Right lobe of liver (tissue), 4 donors: Measurements from ENCODE around the gene EFNA5.

Experiments
- POLR2A ChIP-seq: fragments of 450-650 bp; IDR thresholded peaks from one replicate; pipeline ENCODE4 v1.6.1; 2017; ENCODE audit warnings: antibody characterized with exemption, mild to moderate bottlenecking
- TF ChIP-seq, protein P1 (sequence below), 4 donors: fragments of 200-600 bp in 3 of 4; fragments of 450-650 bp in 1 of 4; IDR thresholded peaks; one replicate each; pipeline versions ENCODE4 v1.5.1 to v1.8.0; 2016 to 2022; ENCODE audit warnings: antibody characterized with exemption in 4 of 4, mild to moderate bottlenecking in 2 of 4
- donor health status: DM: no; HTN: no; CAD: no.
- donor health status: DM: no; HTN: no; CAD: no.
- donor health status: DM: no; HTN: yes; CAD: no.

DNA sequence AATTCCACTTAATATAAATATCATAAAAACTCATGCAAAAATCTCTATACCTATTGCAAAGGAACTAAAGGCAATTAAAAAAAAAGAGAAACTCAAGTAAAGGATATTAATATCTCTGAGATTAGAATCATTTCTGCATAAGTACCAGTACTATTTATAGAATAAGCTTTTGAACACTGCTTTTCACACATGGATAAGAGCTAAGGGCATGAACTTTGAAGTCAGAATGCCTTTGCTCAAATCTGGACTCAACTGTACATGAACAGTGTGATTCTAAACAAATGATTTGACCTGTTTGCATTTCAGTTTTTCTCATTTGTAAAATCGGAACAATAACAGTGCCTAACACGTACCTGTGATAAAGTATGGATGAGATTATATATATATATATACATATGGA is 255.9 kb downstream of the EFNA5 start:
- TF ChIP-seq, protein P1, sequence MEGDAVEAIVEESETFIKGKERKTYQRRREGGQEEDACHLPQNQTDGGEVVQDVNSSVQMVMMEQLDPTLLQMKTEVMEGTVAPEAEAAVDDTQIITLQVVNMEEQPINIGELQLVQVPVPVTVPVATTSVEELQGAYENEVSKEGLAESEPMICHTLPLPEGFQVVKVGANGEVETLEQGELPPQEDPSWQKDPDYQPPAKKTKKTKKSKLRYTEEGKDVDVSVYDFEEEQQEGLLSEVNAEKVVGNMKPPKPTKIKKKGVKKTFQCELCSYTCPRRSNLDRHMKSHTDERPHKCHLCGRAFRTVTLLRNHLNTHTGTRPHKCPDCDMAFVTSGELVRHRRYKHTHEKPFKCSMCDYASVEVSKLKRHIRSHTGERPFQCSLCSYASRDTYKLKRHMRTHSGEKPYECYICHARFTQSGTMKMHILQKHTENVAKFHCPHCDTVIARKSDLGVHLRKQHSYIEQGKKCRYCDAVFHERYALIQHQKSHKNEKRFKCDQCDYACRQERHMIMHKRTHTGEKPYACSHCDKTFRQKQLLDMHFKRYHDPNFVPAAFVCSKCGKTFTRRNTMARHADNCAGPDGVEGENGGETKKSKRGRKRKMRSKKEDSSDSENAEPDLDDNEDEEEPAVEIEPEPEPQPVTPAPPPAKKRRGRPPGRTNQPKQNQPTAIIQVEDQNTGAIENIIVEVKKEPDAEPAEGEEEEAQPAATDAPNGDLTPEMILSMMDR (IDR thresholded peaks at IDR 0.05) = no peak
- TF ChIP-seq POLR2A = no peak
